MM.1S (cell line): ENCODE measurements around the gene ATP6AP1.

Experiments
- DNase-seq: peaks from one replicate; pipeline ENCODE4 v3.0.0-alpha.2; 2015
- H2AFZ ChIP-seq: fragments of 300-600 bp; sonication (generic); 2 replicates; pipeline ENCODE4 v1.6.0; 2016; ENCODE audit warnings: antibody characterized with exemption, low read length
- H3F3A ChIP-seq: fragments of 300-600 bp; sonication (generic); 2 replicates; pipeline ENCODE4 v1.6.1; 2016; ENCODE audit warnings: mild to moderate bottlenecking, antibody characterized with exemption, low read length, moderate library complexity, mixed read lengths; ENCODE audit not compliant: insufficient read depth
- H3K27ac ChIP-seq: fragments of 300-600 bp; sonication (generic); 2 replicates; pipeline ENCODE4 v1.5.1; 2016; ENCODE audit warnings: mild to moderate bottlenecking, low read length
- H3K27me3 ChIP-seq: fragments of 300-600 bp; sonication (generic); replicated peaks from 2 replicates; pipeline ENCODE4 v1.6.0; 2016; ENCODE audit warnings: low read length; ENCODE audit not compliant: insufficient read depth
- H3K36me3 ChIP-seq: fragments of 300-600 bp; sonication (generic); replicated peaks from 2 replicates; pipeline ENCODE4 v1.6.1; 2016; ENCODE audit warnings: mild to moderate bottlenecking, low read length, mixed read lengths; ENCODE audit not compliant: insufficient read depth
- H3K4me1 ChIP-seq: fragments of 300-600 bp; sonication (generic); 2 replicates; pipeline ENCODE4 v1.6.1; 2016; ENCODE audit warnings: low read length, mixed read lengths
- H3K4me2 ChIP-seq: fragments of 300-600 bp; sonication (generic); 2 replicates; pipeline ENCODE4 v1.6.0; 2016; ENCODE audit warnings: low read depth, low read length
- H3K4me3 ChIP-seq: fragments of 300-600 bp; sonication (generic); 2 replicates; pipeline ENCODE4 v1.5.1; 2016; ENCODE audit warnings: low read length, mixed read lengths
- H3K79me2 ChIP-seq: fragments of 300-600 bp; sonication (generic); 2 replicates; pipeline ENCODE4 v1.6.1; 2016; ENCODE audit warnings: mixed run types, low read length, mixed read lengths
- H3K9ac ChIP-seq: fragments of 300-600 bp; sonication (generic); 2 replicates; pipeline ENCODE4 v1.6.1; 2016; ENCODE audit warnings: low read length, mixed read lengths
- H3K9me2 ChIP-seq: fragments of 300-600 bp; sonication (generic); replicated peaks from 2 replicates; pipeline ENCODE4 v1.6.1; 2016; ENCODE audit warnings: mild to moderate bottlenecking, low read length, mixed read lengths; ENCODE audit not compliant: insufficient read depth
- H3K9me3 ChIP-seq: fragments of 300-600 bp; sonication (generic); replicated peaks from 2 replicates; pipeline ENCODE4 v1.6.1; 2016; ENCODE audit warnings: mild to moderate bottlenecking, low read length, mixed read lengths; ENCODE audit not compliant: insufficient read depth
- H4K20me1 ChIP-seq: fragments of 300-600 bp; sonication (generic); 2 replicates; pipeline ENCODE4 v1.6.1; 2016; ENCODE audit warnings: mild to moderate bottlenecking, low read length, moderate library complexity, mixed read lengths; ENCODE audit not compliant: insufficient read depth
- EZH2 ChIP-seq: fragments of 300-600 bp; sonication (generic); optimal IDR thresholded peaks from 2 replicates; pipeline ENCODE3; 2017; ENCODE audit warnings: low read depth, mild to moderate bottlenecking, antibody characterized with exemption, low read length, mixed read lengths
- EZH2phosphoT487 ChIP-seq: fragments of 300-600 bp; sonication (generic); IDR thresholded peaks from 2 replicates; pipeline ENCODE4 v1.6.1; 2018; ENCODE audit warnings: antibody characterized with exemption, low read length
- TF ChIP-seq, protein P1 (sequence below): fragments of 300-600 bp; sonication (generic); IDR thresholded peaks from 2 replicates; pipeline ENCODE4 v1.5.1; 2016; ENCODE audit warnings: antibody characterized with exemption, low read length, mixed read lengths

ATP6AP1 gene

DNA sequence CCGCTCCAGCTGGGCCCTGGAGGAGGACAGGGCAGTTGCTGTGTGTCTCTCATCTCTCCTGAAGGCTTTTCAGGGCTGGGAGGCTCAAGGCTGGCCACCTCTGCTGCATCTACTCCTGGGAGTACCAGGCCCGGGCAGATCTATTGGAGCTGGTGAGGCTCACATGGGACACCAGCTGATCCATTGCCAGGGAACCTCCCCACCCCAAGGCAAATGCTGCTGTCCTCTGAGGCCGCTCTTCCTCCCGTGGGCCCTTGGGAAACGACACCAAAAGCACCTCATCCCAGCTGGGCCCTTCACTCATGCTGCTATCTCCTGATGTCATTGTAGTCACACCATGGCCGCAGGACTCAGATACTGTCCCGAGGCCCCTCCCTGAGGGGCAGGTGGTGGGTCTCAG is 54.3 kb downstream of the ATP6AP1 start:
- H4K20me1 ChIP-seq: no peaks in the 10 kb centered on the region
- H3K27ac ChIP-seq: no peak overlapping the region
- H3K9ac ChIP-seq: no peak overlapping the region
- 0 out of 2 replicates have a peak, but pooled peaks cover 4% of the 10 kb centered on the region for H3K4me1 ChIP-seq
- H3F3A ChIP-seq: no peaks in the 10 kb centered on the region
- peaks cover 18% of the 10 kb centered on the region for H3K79me2 ChIP-seq
- no peaks in the 10 kb centered on the region for H3K9me3 ChIP-seq
- H3K4me2 ChIP-seq: no peak overlapping the region
- H3K36me3 ChIP-seq: no peaks in the 10 kb centered on the region; the same call in 1 of the 2 replicates
- no peak for DNase-seq
- H2AFZ ChIP-seq: no peak overlapping the region
- no peaks in the 10 kb centered on the region for H3K9me2 ChIP-seq
- H3K4me3 ChIP-seq: no peak overlapping the region
- no peaks in the 10 kb centered on the region for H3K27me3 ChIP-seq
- no peak for TF ChIP-seq EZH2phosphoT487
- TF ChIP-seq, protein P1, sequence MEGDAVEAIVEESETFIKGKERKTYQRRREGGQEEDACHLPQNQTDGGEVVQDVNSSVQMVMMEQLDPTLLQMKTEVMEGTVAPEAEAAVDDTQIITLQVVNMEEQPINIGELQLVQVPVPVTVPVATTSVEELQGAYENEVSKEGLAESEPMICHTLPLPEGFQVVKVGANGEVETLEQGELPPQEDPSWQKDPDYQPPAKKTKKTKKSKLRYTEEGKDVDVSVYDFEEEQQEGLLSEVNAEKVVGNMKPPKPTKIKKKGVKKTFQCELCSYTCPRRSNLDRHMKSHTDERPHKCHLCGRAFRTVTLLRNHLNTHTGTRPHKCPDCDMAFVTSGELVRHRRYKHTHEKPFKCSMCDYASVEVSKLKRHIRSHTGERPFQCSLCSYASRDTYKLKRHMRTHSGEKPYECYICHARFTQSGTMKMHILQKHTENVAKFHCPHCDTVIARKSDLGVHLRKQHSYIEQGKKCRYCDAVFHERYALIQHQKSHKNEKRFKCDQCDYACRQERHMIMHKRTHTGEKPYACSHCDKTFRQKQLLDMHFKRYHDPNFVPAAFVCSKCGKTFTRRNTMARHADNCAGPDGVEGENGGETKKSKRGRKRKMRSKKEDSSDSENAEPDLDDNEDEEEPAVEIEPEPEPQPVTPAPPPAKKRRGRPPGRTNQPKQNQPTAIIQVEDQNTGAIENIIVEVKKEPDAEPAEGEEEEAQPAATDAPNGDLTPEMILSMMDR: no peak

DNA sequence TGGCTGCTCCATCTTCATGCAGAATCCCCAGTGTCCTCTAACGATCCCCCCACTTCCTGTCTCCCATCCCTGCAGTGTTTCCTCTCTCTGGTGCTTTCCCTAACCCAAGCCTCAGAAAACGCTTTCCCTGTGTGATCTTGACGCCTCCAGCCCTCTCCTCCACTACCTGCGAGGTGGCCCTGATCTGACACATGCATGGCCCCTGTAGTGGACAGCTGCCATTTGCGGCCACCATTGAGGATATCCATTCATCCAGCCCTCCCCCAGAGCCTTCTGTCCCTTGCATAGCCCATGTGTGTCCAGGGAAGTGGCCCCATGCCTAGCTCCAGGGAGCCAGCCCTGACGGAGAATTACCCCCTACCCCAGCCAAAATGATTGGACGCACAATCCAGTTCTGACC is 54.8 kb downstream of the ATP6AP1 start:
- no peak overlapping the region for H2AFZ ChIP-seq
- H3K9ac ChIP-seq: no peak overlapping the region
- H3K27ac ChIP-seq: no peak overlapping the region
- H3K79me2 ChIP-seq: peaks cover 18% of the 10 kb centered on the region
- H3K9me2 ChIP-seq: no peaks in the 10 kb centered on the region
- no peaks in the 10 kb centered on the region for H3K9me3 ChIP-seq
- H4K20me1 ChIP-seq: no peaks in the 10 kb centered on the region
- no peaks in the 10 kb centered on the region for H3K27me3 ChIP-seq
- H3K4me2 ChIP-seq: no peak overlapping the region
- no peaks in the 10 kb centered on the region for H3F3A ChIP-seq
- DNase-seq: no peak
- H3K4me1 ChIP-seq: 0 out of 2 replicates have a peak, but pooled peaks cover 4% of the 10 kb centered on the region
- H3K36me3 ChIP-seq: no peaks in the 10 kb centered on the region; the same call in 1 of the 2 replicates
- H3K4me3 ChIP-seq: no peak overlapping the region
- TF ChIP-seq EZH2: no peak
- TF ChIP-seq EZH2phosphoT487: no peak

DNA sequence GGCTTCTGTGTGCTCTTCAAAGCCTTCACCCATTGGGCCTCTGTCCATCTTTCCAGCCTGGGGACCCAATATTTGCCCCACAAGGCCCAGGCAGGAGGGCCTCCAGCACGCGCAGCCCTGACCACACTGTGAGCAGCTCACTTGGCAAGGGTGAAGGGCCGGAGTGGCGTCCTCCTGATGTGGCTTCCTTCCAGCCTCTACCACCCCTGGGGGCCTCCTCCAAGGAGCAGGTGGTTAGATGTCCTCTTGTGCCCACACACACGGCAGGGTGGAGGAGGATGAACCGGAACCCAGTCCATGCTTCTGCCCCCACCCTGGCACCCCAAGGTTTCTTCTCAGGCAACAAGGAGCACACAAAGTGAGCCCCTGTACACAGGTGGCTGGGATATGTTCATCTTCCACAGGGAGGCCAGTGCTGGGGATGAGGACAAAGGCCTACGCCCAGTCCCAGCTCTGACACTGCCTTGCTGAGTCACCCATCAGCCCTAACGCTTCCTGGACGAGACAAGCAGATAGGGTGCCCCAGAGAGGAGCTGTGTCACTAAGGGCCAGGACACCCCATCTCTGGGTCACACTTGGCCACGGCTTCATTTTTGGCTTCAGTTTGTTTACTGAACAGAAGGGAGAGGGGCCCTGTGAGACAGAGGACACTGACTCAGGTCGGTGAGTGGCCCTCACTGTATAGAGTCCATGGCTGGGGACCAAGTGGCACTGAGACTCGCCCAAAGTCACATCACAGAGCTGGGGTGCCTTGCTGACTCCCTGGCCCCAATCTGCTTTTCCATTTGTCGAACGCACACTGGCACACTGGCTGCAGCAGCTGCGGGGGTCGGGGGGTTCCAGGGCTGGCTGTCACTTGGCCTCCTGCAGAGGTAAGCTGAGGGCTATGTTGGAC is 56.0 kb downstream of the ATP6AP1 start:
- Histone ChIP-seq H3K9me2 (no peaks in the 10 kb centered on the region), H3K79me2 (peaks cover 27% of the 10 kb centered on the region), H3K27ac (no peak overlapping the region), H4K20me1 (no peaks in the 10 kb centered on the region), H3K4me2 (no peak overlapping the region), H3F3A (no peaks in the 10 kb centered on the region), H3K9ac (no peak overlapping the region), H3K36me3 (no peaks in the 10 kb centered on the region; the same call in 1 of the 2 replicates), H3K4me3 (no peak overlapping the region), H3K4me1 (0 out of 2 replicates have a peak, but pooled peaks cover 4% of the 10 kb centered on the region), H3K27me3 (no peaks in the 10 kb centered on the region), H3K9me3 (no peaks in the 10 kb centered on the region), H2AFZ (no peak overlapping the region)
- no peak for DNase-seq
- TF ChIP-seq, protein P1: no peak
- TF ChIP-seq EZH2 (no peak), EZH2phosphoT487 (no peak)
